Muscle of leg (tissue), 11 donors: ENCODE data around the gene AKR1C1. TPM values are rescaled to one million over a fixed set of nuclear protein-coding genes. Genes with fewer than 3 reads are reported as not detected.
"Not testable (repeated sequence)": the region's sequence is repeated elsewhere in the genome, so short reads cannot be mapped to it uniquely, and the experiment has no call there.

Experiments
- DNase-seq: peaks from one replicate; pipeline ENCODE4 v3.0.0; 2013
- H3K27ac ChIP-seq: one replicate; pipeline ENCODE4 v1.5.1; 2013; ENCODE audit warnings: mild to moderate bottlenecking, low read length, control low read depth
- H3K27me3 ChIP-seq: one replicate; pipeline ENCODE4 v1.6.1; 2013; ENCODE audit warnings: low read length; ENCODE audit not compliant: control insufficient read depth, insufficient read depth
- H3K36me3 ChIP-seq: one replicate; pipeline ENCODE4 v1.6.1; 2013; ENCODE audit warnings: low read length; ENCODE audit not compliant: control insufficient read depth, insufficient read depth
- H3K4me1 ChIP-seq: one replicate; pipeline ENCODE4 v1.6.1; 2013; ENCODE audit warnings: low read length; ENCODE audit not compliant: control insufficient read depth, insufficient read depth
- H3K4me3 ChIP-seq: one replicate; pipeline ENCODE4 v1.5.1; 2013; ENCODE audit warnings: low read length, control low read depth
- H3K9me3 ChIP-seq: replicated peaks from 2 replicates; pipeline ENCODE4 v1.6.1; 2013; ENCODE audit warnings: low read depth, low read length; ENCODE audit not compliant: control insufficient read depth
- WGBS: methylation state at CpG from one replicate; pipeline ENCODE4 v1.1.5; 2013; ENCODE audit warnings: missing lambda C conversion rate; ENCODE audit not compliant: insufficient coverage; 5-methylcytosine and 5-hydroxymethylcytosine counted together
- polyA plus RNA-seq, 8 donors: library from polyadenylated mRNA; unstranded; fragments of 120-200 nt; gene quantifications; one replicate each; pipeline versions ENCODE4 v1.2.1 to v1.2.3, GENCODE V29; 2013; ENCODE audit warnings: inconsistent platforms in 1 of 8, low replicate concordance in 1 of 8; ENCODE audit not compliant: insufficient read length in 8 of 8, insufficient read depth in 1 of 8
- total RNA-seq: library from RNA; stranded (reverse); fragments of 120-200 nt; gene quantifications from one replicate; pipeline ENCODE4 v1.2.4, GENCODE V29; 2013

The AKR1C1 gene
- total and polyA plus RNA-seq, 9 donors, result 6.5 to 13.2 (median 10.5) TPM

DNA sequence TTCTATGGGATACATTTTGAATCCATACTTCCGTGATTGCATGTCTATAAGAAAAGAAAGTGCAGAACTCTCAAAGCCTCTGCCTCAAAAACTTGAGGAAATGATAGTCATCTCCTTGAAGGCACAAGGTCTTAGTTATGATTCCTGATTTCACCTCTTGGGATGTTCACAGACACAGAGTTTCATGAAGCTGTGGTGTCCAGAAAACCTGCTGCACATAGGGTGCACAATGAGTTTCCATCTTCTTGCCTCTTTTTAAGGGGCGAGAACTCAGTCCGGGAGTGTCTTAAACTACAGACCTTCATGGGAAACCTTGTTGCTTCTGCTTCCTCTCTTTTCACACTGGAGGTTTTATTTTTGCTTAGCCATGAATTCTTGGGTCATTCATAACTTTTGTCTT lies 4.0 kb downstream of the AKR1C1 start:
- not testable (repeated sequence) for DNase-seq, H3K4me3 ChIP-seq
- no CpG with 5 or more reads among the region's 3 CpGs for WGBS

DNA sequence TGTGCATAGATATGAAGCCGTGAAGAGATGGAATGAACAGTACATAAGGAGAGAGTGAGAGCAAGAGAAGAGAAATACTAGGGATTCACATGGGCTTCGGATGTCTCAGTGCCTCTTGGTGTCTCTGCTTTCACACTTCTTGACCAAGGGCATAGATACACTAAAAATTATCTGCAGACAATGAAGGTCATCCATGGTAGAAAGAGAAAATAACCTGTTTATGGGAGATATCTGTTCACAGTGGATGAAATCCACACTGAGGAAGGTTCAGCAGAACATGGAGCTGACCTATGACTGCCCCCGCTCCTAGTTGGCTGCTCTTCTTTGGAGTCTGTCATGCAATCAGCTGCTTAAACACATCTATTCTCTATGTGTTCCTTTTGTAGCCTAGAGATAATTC lies 6.1 kb downstream of the AKR1C1 start:
- H3K27ac ChIP-seq, DNase-seq, H3K27me3 ChIP-seq, H3K4me1 ChIP-seq, H3K4me3 ChIP-seq, H3K9me3 ChIP-seq, H3K36me3 ChIP-seq: not testable (repeated sequence)
- 88% methylated on average over 2 of the region's 3 CpGs for WGBS

More for the DNA sequence above, 4.0 kb downstream of the AKR1C1 start:
- H3K4me1 ChIP-seq, H3K9me3 ChIP-seq, H3K36me3 ChIP-seq, H3K27ac ChIP-seq, H3K27me3 ChIP-seq: not testable (repeated sequence)

DNA sequence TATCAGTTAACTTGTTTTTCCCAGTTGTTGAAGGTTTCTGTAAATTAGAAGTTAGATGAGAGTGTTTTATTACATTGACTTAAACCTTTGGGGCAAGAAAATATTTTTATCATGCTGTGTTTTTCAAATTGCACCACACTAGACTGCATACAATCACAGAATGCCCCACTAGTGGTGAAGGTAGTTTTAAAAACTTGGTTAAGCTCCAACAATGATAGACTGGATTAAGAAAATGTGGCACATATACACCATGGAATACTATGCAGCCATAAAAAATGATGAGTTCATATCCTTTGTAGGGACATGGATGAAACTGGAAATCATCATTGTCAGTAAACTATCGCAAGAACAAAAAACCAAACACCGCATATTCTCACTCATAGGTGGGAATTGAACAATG lies 7.1 kb downstream of the AKR1C1 start:
- not testable (repeated sequence) for H3K36me3 ChIP-seq, H3K9me3 ChIP-seq, H3K4me3 ChIP-seq, H3K27me3 ChIP-seq, DNase-seq, H3K4me1 ChIP-seq, H3K27ac ChIP-seq
- no CpG with 5 or more reads among the region's 2 CpGs for whole genome bisulfite sequencing

DNA sequence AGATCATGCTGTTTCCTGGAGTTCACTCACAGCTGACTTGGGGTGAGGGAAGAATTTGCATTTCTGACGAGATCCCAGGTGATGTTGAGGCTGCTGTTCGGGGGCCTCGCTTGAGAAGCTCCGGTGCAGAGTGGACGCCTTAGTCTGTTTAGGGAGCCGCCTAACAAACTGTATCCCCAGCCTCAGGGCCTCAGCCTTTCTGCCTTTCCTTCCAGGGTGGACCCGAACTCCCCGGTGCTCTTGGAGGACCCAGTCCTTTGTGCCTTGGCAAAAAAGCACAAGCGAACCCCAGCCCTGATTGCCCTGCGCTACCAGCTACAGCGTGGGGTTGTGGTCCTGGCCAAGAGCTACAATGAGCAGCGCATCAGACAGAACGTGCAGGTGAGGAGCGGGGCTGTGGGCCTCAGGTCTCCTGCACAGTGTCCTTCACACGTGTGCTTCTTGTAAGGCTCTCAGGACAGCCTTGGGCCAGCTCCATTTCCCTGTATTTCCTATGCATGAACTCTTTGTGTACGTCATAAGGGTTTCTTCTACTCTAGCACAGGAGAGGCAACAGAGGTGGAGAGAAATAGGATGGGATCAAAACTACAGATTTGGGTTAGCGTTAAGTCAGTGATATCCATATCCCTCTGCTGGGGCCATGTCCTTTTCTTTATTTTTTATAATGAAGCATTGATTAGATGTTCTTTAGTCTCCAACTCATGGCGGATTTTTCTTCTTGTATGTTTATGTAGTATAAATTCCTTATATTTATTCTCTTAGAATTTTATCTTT lies 9.3 kb downstream of the AKR1C1 start:
- not testable (repeated sequence) for H3K27me3 ChIP-seq, DNase-seq, H3K36me3 ChIP-seq, H3K4me3 ChIP-seq, H3K27ac ChIP-seq, H3K4me1 ChIP-seq, H3K9me3 ChIP-seq
- whole genome bisulfite sequencing, result no CpG with 5 or more reads among the region's 18 CpGs

DNA sequence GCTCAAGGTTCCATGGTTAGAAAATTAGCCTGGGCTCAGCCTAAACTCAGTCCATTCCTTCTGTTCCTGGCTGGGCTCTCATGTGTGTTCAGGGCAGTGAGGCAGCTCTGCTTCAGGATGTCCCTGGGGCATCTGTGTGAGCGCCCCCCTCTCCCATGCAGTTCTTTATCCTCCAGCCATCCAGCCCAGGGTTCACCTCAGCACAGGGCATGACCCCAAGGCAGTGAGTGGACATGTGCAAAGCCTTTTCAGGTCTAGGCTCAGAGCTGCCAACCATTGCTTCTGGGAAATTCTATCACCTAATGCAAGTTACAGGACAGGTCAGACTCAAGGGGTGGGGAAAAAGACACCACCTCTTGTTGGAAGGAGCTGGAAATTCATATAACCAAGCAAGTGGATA lies 10.1 kb downstream of the AKR1C1 start:
- H3K4me3 ChIP-seq, H3K4me1 ChIP-seq, H3K9me3 ChIP-seq, H3K27ac ChIP-seq, H3K36me3 ChIP-seq, DNase-seq, H3K27me3 ChIP-seq: not testable (repeated sequence)
- WGBS, result no CpG with 5 or more reads among the region's 1 CpG

DNA sequence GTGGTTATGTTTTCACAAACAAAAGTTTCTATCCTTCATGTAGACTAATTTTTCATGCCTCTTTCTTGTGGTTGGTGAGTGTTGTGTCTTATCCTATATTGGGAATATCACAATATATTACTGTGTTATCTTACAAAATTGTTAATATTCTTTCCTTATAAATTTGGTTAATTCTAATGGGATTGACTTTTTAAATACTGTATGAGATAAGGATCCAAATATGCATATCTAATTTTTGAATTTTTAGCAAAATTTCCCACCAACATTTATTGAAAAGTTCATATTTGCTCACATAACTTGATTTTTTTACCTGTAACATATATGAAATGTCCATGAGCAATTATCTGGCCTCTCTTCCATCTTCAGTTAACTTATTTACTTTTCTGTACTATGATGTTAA lies 11.2 kb downstream of the AKR1C1 start:
- H3K4me1 ChIP-seq, H3K27me3 ChIP-seq, H3K36me3 ChIP-seq, H3K4me3 ChIP-seq, H3K9me3 ChIP-seq, DNase-seq, H3K27ac ChIP-seq: not testable (repeated sequence)

DNA sequence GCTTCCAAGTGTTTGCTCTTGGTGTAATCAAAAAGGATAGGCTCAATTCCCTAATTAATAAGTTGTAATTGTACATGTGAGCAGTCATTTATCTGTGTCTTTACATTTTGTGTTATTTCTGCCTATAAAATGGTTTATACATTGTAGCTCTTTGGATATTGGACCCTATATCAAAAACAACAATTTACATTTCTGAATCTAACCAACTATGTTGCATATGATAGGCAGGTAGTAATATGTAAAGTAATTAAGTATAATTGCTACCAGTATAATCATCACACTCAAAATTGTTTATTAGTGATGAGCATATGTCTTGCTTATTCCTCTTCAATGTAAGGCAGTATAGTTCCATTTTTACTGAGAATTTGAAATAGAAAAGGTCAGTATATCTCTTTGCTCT lies 13.8 kb downstream of the AKR1C1 start:
- Histone ChIP-seq H3K27ac (no peak overlapping the region), H3K4me3 (no peak overlapping the region), H3K36me3 (no peaks in the 10 kb centered on the region), H3K27me3 (no peaks in the 10 kb centered on the region), H3K4me1 (peaks cover 6% of the 10 kb centered on the region), H3K9me3 (no peaks in the 10 kb centered on the region)
- DNase-seq, result no peak

DNA sequence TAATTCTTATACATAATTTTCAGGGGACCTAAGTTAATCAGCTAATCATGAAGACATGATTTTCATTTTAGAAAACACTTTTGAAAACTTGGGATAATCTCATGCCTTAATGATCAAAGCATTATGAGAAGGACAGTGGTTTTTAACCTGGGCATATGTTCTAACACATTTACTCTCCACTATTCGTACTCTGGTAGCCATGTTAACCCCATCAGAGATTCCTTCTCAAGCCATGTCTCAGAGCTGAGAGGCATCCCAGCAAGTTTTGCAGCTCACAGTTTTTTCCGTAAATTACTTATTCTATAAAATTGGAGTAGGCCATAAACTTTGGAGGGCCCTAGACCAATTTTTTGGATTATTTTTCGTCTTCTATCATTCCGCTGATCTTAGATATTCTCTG lies 15.7 kb downstream of the AKR1C1 start:
- no peak overlapping the region for H3K27ac ChIP-seq
- H3K4me1 ChIP-seq, result peaks cover 9% of the 10 kb centered on the region
- H3K36me3 ChIP-seq, result no peaks in the 10 kb centered on the region
- H3K9me3 ChIP-seq, result no peaks in the 10 kb centered on the region
- DNase-seq, result no peak
- no peaks in the 10 kb centered on the region for H3K27me3 ChIP-seq
- WGBS, result no CpG with 5 or more reads among the region's 4 CpGs
- H3K4me3 ChIP-seq, result no peak overlapping the region

DNA sequence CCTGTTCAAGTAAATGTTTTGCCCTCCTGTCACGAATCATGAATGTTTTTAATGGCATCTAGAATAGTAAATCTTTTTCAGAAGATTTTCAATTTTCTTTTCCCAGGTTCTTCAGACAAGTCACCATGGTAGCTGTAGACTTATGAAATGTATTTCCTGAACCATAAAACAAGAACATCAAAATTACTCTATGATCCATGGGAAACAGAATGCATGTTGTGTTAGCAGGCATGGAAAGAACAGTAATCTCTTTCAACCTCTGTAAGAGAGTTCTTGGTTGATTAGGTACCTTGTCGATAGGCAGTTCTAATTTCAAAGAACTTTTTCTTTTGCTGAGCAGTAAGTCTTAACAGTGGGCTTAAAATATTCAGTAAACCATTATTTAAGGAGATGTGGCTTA lies 17.6 kb downstream of the AKR1C1 start:
- Histone ChIP-seq H3K27ac (no peak overlapping the region), H3K4me1 (peaks cover 25% of the 10 kb centered on the region), H3K36me3 (no peaks in the 10 kb centered on the region), H3K27me3 (no peaks in the 10 kb centered on the region), H3K9me3 (no peaks in the 10 kb centered on the region), H3K4me3 (no peak overlapping the region)
- WGBS, result no CpG with 5 or more reads among the region's 2 CpGs
- DNase-seq, result no peak

DNA sequence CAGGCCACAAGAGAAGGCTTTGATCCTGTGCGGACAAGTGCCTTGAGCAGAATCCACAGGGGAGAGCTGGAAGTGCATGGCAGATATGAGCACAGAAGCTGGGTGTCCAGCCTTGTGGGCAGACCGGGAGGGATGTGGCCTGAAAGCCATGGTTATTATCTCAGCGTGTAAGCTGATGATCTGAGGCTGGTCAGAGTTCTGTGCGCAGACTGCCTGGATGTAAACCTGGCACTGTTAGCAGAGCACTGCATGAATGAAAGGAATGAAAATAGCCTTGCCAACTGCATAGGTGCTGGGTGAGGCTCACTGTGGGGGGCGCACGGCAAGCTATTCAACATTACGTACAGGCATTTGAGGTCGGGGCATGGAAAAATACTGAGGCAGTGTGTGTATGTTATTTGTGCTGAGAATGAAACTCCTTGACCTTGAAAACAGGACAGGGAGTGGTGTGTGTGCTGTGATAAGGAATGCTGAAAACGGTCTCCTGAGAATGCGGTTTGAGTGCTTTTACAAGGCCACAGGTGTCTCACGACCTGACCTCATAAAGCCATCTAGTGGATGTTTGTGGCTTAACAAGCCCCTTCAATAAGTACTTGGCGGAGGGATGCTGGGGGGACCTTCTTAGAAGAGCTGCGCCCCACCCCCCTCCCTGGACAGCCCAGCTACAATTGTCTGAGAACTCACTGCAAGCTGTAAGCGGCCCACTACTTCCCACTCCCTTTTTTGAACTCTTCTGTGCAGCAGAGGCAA lies 18.7 kb downstream of the AKR1C1 start:
- WGBS, result 60% methylated on average over 9 of the region's 14 CpGs
- no peak overlapping the region for H3K27ac ChIP-seq
- no peak overlapping the region for H3K4me3 ChIP-seq
- DNase-seq, result peak; percentile 26
- H3K36me3 ChIP-seq, result no peaks in the 10 kb centered on the region
- H3K27me3 ChIP-seq, result no peaks in the 10 kb centered on the region
- H3K9me3 ChIP-seq, result no peaks in the 10 kb centered on the region
- H3K4me1 ChIP-seq, result peaks cover 25% of the 10 kb centered on the region
